RWPE2 (cell line): Measurements from ENCODE around the gene YES1.
"Not testable (repeated sequence)": the region's sequence is repeated elsewhere in the genome, so short reads cannot be mapped to it uniquely, and the experiment has no call there.

Experiments
- ATAC-seq: fragments of 200-7000 bp; cut with Tn5 transposase; 3 replicates; pipeline ENCODE4 v1.9.1; 2021; ENCODE audit warnings: low read depth
- DNase-seq: peaks from one replicate; pipeline ENCODE4 v3.0.0-alpha.2; 2020; ENCODE audit warnings: low spot score
- H3K27ac ChIP-seq: fragments of 450-650 bp; 2 replicates; pipeline ENCODE4 v1.5.1; 2017; ENCODE audit warnings: mild to moderate bottlenecking; ENCODE audit not compliant: poor library complexity, severe bottlenecking
- H3K27me3 ChIP-seq: fragments of 250-450 bp; sonication (Bioruptor Pico); 2 replicates; pipeline ENCODE4 v1.5.1; 2021; ENCODE audit warnings: mild to moderate bottlenecking, moderate library complexity; ENCODE audit not compliant: insufficient read depth, poor library complexity, severe bottlenecking
- H3K36me3 ChIP-seq: fragments of 250-450 bp; sonication (Bioruptor Pico); 2 replicates; pipeline ENCODE4 v1.5.1; 2020; ENCODE audit warnings: low read depth, mild to moderate bottlenecking, moderate library complexity
- H3K4me1 ChIP-seq: fragments of 250-450 bp; sonication (Bioruptor Pico); 2 replicates; pipeline ENCODE4 v1.5.1; 2021; ENCODE audit warnings: mild to moderate bottlenecking, moderate library complexity; ENCODE audit not compliant: insufficient read depth, poor library complexity, severe bottlenecking
- H3K4me3 ChIP-seq: fragments of 250-450 bp; sonication (Bioruptor Pico); 2 replicates; pipeline ENCODE4 v1.5.1; 2021; ENCODE audit warnings: mild to moderate bottlenecking, moderate library complexity; ENCODE audit not compliant: severe bottlenecking
- H3K9me3 ChIP-seq: fragments of 250-450 bp; sonication (Bioruptor Pico); 2 replicates; pipeline ENCODE4 v1.5.1; 2021; ENCODE audit warnings: mild to moderate bottlenecking, moderate library complexity; ENCODE audit not compliant: severe bottlenecking
- TF ChIP-seq, protein P1 (sequence below): fragments of 450-650 bp; IDR thresholded peaks from one replicate; pipeline ENCODE4 v1.5.1; 2017; ENCODE audit warnings: mild to moderate bottlenecking, moderate library complexity; ENCODE audit not compliant: poor library complexity, severe bottlenecking

YES1 gene

DNA sequence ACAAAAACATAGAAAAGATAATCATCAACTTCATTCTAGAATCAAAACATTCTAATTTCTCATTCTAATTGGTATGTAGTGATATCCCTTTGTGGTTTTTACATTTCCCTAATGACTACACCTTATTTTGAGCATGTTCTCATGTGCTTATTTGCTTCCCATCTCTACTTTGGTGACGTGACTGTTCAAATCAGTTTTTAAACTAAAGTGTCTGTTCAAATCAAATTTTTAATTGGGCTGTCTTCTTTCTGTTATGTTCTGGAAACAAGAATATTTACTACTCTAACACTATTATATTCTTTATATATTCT lies 45.5 kb downstream of the YES1 start:
- H3K4me3 ChIP-seq, result no peak overlapping the region
- no peak for ATAC-seq
- H3K4me1 ChIP-seq, result no peaks in the 10 kb centered on the region
- no peak overlapping the region for H3K27ac ChIP-seq
- DNase-seq, result no peak
- TF ChIP-seq, protein P1, sequence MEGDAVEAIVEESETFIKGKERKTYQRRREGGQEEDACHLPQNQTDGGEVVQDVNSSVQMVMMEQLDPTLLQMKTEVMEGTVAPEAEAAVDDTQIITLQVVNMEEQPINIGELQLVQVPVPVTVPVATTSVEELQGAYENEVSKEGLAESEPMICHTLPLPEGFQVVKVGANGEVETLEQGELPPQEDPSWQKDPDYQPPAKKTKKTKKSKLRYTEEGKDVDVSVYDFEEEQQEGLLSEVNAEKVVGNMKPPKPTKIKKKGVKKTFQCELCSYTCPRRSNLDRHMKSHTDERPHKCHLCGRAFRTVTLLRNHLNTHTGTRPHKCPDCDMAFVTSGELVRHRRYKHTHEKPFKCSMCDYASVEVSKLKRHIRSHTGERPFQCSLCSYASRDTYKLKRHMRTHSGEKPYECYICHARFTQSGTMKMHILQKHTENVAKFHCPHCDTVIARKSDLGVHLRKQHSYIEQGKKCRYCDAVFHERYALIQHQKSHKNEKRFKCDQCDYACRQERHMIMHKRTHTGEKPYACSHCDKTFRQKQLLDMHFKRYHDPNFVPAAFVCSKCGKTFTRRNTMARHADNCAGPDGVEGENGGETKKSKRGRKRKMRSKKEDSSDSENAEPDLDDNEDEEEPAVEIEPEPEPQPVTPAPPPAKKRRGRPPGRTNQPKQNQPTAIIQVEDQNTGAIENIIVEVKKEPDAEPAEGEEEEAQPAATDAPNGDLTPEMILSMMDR, result no peak
- no peaks in the 10 kb centered on the region for H3K27me3 ChIP-seq
- no peaks in the 10 kb centered on the region for H3K36me3 ChIP-seq
- no peaks in the 10 kb centered on the region for H3K9me3 ChIP-seq

DNA sequence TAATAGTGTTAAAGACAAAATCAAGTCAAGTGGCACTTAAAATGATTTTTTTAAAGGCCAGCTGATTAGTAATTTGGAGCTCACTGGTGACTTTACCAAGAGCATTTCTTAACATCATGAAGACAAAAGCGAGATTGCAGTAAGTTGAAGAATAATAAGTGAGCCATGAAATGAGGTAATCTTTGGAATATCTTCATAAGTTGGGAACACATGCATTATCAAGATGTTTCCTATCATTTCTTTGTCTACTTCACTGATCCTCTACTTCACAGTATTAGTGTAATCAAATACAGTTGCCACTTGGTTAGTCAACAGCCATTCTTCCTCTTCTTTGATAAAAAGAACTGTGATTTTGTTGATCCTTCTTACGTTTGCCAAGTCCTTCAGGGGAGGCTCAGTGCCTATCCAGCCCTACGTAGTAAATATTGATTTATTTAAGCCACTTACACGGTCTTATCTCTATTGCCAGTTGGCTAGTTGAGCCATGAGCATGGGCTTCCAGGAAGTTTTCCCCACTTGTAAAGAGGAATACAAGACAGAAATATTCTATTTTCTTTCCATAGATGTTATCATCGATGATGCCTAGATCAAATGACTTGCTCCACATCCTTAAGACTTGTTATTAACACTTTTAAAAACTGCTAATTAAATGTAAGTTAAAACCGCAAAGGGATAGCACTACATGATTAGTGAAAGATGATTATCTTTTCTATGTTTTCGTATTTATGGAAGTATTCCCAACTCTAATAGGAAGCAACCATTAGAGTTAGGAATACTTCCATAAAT lies 46.1 kb downstream of the YES1 start:
- ATAC-seq (no peak), DNase-seq (no peak)
- H3K27ac ChIP-seq, result no peak overlapping the region
- no peaks in the 10 kb centered on the region for H3K36me3 ChIP-seq
- H3K4me1 ChIP-seq, result no peaks in the 10 kb centered on the region
- no peak overlapping the region for H3K4me3 ChIP-seq
- H3K9me3 ChIP-seq, result no peaks in the 10 kb centered on the region
- no peaks in the 10 kb centered on the region for H3K27me3 ChIP-seq
- TF ChIP-seq, protein P1, result no peak

DNA sequence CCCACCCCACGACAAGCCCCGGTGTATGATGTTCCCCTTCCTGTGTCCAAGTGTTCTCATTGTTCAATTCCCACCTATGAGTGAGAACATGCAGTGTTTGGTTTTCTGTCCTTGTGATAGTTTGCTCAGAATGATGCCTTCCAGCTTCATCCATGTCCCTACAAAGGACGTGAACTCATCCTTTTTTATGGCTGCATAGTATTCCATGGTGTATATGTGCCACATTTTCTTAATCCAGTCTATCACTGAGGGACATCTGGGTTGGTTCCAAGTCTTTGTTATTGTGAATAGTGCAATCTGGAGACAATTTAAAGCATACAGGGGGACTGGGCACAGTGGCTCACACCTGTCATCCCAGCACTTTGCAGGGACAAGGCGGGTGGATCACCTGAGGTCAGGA lies 52.2 kb downstream of the YES1 start:
- not testable (repeated sequence) for H3K4me1 ChIP-seq, H3K4me3 ChIP-seq, DNase-seq, H3K9me3 ChIP-seq, H3K27me3 ChIP-seq, H3K27ac ChIP-seq, ATAC-seq
- peaks cover 19% of the 10 kb centered on the region for H3K36me3 ChIP-seq

DNA sequence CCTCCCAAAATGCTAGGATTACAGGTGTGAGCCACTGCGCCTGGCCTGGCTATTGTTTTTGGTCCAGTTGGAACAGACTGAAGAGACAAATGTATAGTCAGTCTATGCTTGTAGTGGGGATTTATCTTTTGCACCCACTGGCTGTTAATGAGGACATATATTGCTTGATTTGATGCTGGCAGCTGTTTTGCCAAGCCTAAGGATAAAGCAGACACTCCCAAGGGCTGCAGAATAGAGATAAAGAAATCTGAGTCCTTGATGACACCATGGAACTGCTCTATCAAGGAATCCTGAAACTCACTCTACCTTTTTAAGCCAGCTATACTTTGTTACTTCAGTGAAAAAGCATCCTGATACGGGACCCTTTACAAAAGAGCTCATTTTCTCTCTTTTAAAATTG lies 56.5 kb downstream of the YES1 start:
- Histone ChIP-seq H3K9me3 (no peaks in the 10 kb centered on the region), H3K27me3 (no peaks in the 10 kb centered on the region), H3K4me3 (no peak overlapping the region), H3K4me1 (no peaks in the 10 kb centered on the region), H3K36me3 (peaks cover 34% of the 10 kb centered on the region), H3K27ac (no peak overlapping the region)
- TF ChIP-seq, protein P1, result no peak
- ATAC-seq, result no peak
- no peak for DNase-seq

DNA sequence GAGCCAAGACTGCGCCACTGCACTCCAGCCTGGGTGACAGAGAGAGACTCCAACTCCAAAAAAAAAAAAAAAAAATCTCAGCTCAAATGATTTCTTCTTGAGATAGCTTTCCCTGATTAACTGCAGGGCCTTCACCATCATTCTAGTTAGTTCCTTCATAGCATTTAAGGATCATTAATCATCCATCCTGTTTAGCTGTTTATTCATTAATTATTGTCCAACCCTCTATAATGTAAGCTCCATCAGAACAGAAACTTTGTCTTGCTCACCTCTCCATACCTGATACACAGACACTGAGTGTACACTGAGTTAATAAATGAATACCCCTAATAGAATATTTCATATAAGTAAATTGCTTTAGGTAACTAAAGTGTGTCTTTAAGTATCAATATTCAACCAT lies 57.4 kb downstream of the YES1 start:
- TF ChIP-seq, protein P1, result no peak

More for the DNA sequence above, 57.4 kb downstream of the YES1 start:
- Histone ChIP-seq H3K27me3 (no peaks in the 10 kb centered on the region), H3K4me1 (no peaks in the 10 kb centered on the region), H3K9me3 (no peaks in the 10 kb centered on the region), H3K27ac (no peak overlapping the region), H3K36me3 (peaks cover 38% of the 10 kb centered on the region), H3K4me3 (no peak overlapping the region)
- DNase-seq, result no peak
- ATAC-seq, result no peak
